ENCODE measurements around the gene BABAM1. TPM values are rescaled to one million over a fixed set of nuclear protein-coding genes. Genes with fewer than 3 reads are reported as not detected.

Gene BABAM1
- polyA plus RNA-seq, 1 donor (not counting 4 experiments of a cell fraction or from before 2014, with no cell fraction given) = 92.8 TPM

GRCh38 chr19:17226002-17226933 is 41.0 kb upstream of the BABAM1 start, which contains the start of gene OCEL1:
OCEL1 (plus strand) TSS chr19:17226226; CDS start chr19:17226248, 22 bp downstream.
- dilution Hi-C loops (cut with MboI; ENCODE audit: extremely low pct_ligation_motif_present, low sequenced_read_pairs) = no loop called here
- Histone ChIP-seq H2AFZ (ENCODE audit: control insufficient read depth, low read length) (peak within 1 kb of the TSS; percentile 96), H3K9ac (ENCODE audit: control insufficient read depth, extremely low read depth, insufficient read depth, low read length) (peak within 1 kb of the TSS; percentile 73), H3K9me3 (ENCODE audit: control insufficient read depth, low read depth, low read length) (no peaks in the 10 kb centered on the region), H3K36me3 (ENCODE audit: control insufficient read depth in 2 of 2, extremely low read depth in 1 of 2, insufficient read depth in 2 of 2, low read length in 2 of 2) (peaks cover 2 to 3% of the 10 kb centered on the region in 2 experiments), H3K9me1 (ENCODE audit: control insufficient read depth, extremely low read depth, insufficient read depth, low read length) (no peaks in the 10 kb centered on the region), H3K4me2 (ENCODE audit: control insufficient read depth, extremely low read depth, insufficient read depth, low read depth, low read length) (peak within 1 kb of the TSS; percentile 77), H3K4me1 (ENCODE audit: control insufficient read depth, extremely low read depth, insufficient read depth, low read length) (no peaks in the 10 kb centered on the region), H3K79me2 (ENCODE audit: control insufficient read depth, insufficient read depth, low read length) (no peaks in the 10 kb centered on the region), H3K27me3 (ENCODE audit: control insufficient read depth, extremely low read depth, insufficient read depth, low read length) (no peaks in the 10 kb centered on the region), H3K4me3 (ENCODE audit: control insufficient read depth in 2 of 3, extremely low read depth in 1 of 3, insufficient read depth in 2 of 3, low read depth in 1 of 3, low read length in 3 of 3) (peak within 1 kb of the TSS; percentile 62 to 81 (median 80)), H3K27ac (ENCODE audit: control insufficient read depth, insufficient read depth, low read length) (peak within 1 kb of the TSS; percentile 61), H4K20me1 (ENCODE audit: control insufficient read depth, extremely low read depth, insufficient read depth, low read length) (no peaks in the 10 kb centered on the region)
- peak; percentile 64 for DNase-seq (ENCODE audit: low read depth, low spot score)
- TF ChIP-seq CTCF (optimal IDR thresholded peaks at IDR 0.05 in 1 of 3, IDR thresholded peaks at IDR 0.05 in 1 of 3, conservative IDR thresholded peaks at IDR 0.05 in 1 of 3; ENCODE audit: extremely low read depth in 1 of 3, insufficient read depth in 2 of 3, low read length in 3 of 3) = no peak
- TF ChIP-seq EZH2 (IDR thresholded peaks at IDR 0.05; ENCODE audit: low read length) = no peak
- FAIRE-seq = peak; percentile 67

- no peak overlapping the region for H2AFZ ChIP-seq (ENCODE audit: control insufficient read depth, low read length)
- no peak overlapping the region for H3K9ac ChIP-seq (ENCODE audit: control insufficient read depth, extremely low read depth, insufficient read depth, low read length)
- H3K9me3 ChIP-seq (ENCODE audit: control insufficient read depth, low read depth, low read length) = no peaks in the 10 kb centered on the region
- H3K27me3 ChIP-seq (ENCODE audit: control insufficient read depth, extremely low read depth, insufficient read depth, low read length) = no peaks in the 10 kb centered on the region
- no peak overlapping the region for H3K4me2 ChIP-seq (ENCODE audit: control insufficient read depth, extremely low read depth, insufficient read depth, low read depth, low read length)
- H3K27ac ChIP-seq (ENCODE audit: control insufficient read depth, insufficient read depth, low read length) = no peak overlapping the region
- H4K20me1 ChIP-seq (ENCODE audit: control insufficient read depth, extremely low read depth, insufficient read depth, low read length) = no peaks in the 10 kb centered on the region
- no peak overlapping the region for H3K4me3 ChIP-seq (ENCODE audit: control insufficient read depth in 2 of 3, extremely low read depth in 1 of 3, insufficient read depth in 2 of 3, low read depth in 1 of 3, low read length in 3 of 3)
- no peak for TF ChIP-seq EZH2 (IDR thresholded peaks at IDR 0.05; ENCODE audit: low read length)
- no peak for TF ChIP-seq CTCF (optimal IDR thresholded peaks at IDR 0.05 in 1 of 3, IDR thresholded peaks at IDR 0.05 in 1 of 3, conservative IDR thresholded peaks at IDR 0.05 in 1 of 3; ENCODE audit: extremely low read depth in 1 of 3, insufficient read depth in 2 of 3, low read length in 3 of 3)
- dilution Hi-C loops (cut with MboI; ENCODE audit: extremely low pct_ligation_motif_present, low sequenced_read_pairs) = no loop called here
- peaks cover 7% of the 10 kb centered on the region for H3K79me2 ChIP-seq (ENCODE audit: control insufficient read depth, insufficient read depth, low read length)
- peaks cover 12 to 13% of the 10 kb centered on the region in 2 experiments for H3K36me3 ChIP-seq (ENCODE audit: control insufficient read depth in 2 of 2, extremely low read depth in 1 of 2, insufficient read depth in 2 of 2, low read length in 2 of 2)
- no peaks in the 10 kb centered on the region for H3K4me1 ChIP-seq (ENCODE audit: control insufficient read depth, extremely low read depth, insufficient read depth, low read length)
- no peak for DNase-seq (ENCODE audit: low read depth, low spot score)
- H3K9me1 ChIP-seq (ENCODE audit: control insufficient read depth, extremely low read depth, insufficient read depth, low read length) = no peaks in the 10 kb centered on the region
- no peak for FAIRE-seq
Measured at GRCh38 chr19:17227798-17228367, 39.4 kb upstream of the BABAM1 start.

Data from keratinocyte (primary cell).